ENCODE results near the gene CPHXL. TPM values are rescaled to one million over a fixed set of nuclear protein-coding genes. Genes with fewer than 3 reads are reported as not detected.

The CPHXL gene
- total RNA-seq, 1 donor: not detected

- no peak overlapping the region for H3K4me3 ChIP-seq (ENCODE audit: low read depth, low read length)
- TF ChIP-seq, protein P1, sequence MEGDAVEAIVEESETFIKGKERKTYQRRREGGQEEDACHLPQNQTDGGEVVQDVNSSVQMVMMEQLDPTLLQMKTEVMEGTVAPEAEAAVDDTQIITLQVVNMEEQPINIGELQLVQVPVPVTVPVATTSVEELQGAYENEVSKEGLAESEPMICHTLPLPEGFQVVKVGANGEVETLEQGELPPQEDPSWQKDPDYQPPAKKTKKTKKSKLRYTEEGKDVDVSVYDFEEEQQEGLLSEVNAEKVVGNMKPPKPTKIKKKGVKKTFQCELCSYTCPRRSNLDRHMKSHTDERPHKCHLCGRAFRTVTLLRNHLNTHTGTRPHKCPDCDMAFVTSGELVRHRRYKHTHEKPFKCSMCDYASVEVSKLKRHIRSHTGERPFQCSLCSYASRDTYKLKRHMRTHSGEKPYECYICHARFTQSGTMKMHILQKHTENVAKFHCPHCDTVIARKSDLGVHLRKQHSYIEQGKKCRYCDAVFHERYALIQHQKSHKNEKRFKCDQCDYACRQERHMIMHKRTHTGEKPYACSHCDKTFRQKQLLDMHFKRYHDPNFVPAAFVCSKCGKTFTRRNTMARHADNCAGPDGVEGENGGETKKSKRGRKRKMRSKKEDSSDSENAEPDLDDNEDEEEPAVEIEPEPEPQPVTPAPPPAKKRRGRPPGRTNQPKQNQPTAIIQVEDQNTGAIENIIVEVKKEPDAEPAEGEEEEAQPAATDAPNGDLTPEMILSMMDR (IDR thresholded peaks at IDR 0.05; ENCODE audit: insufficient read depth, low read length): no peak
- DNase-seq (ENCODE audit: low read depth): no peak
These were observed 15.9 kb downstream of the CPHXL start for GRCh38 chr16:75710344-75710743.

DNA sequence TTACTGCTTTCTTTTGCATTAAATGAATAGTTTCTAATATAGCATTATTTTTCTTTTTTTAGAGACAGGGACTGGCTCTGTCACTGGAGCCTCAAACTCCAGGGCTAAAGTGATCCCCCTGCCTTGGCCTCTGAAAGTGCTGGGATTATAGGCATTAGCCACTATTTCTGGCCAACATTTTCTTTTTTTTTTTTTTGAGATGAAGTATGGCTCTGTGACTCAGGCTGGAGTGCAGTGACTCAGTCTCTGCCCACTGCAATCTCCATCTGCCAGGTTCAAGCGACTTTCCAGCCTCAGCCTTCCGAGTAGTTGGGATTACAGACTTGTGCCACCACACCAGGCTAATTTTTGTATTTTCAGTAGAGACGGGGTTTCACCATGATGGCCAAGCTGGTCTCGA is 23.0 kb downstream of the CPHXL start:
- DNase-seq (ENCODE audit: low read depth): peak; percentile 22
- no peak overlapping the region for H3K4me3 ChIP-seq (ENCODE audit: low read depth, low read length)
- TF ChIP-seq, protein P1 (IDR thresholded peaks at IDR 0.05; ENCODE audit: insufficient read depth, low read length): no peak

DNA sequence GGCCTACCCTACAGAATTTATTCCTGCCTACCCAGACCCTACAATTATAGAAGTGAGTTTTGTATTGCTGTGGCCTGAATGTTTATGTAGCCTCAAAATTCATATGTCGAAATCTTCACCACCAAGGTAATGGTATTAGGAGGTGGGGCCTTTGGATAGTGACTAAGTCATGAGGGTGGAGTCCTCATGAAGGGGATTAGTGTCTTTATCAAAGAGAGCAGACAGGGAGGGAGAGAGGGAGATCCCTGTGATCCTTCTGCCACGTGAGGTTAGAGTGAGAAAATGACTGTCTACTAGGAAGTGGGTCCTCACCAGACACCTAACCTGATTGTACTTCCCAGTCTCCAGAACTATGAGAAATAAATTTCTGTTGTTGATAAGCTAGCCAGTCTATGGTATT is 24.0 kb downstream of the CPHXL start:
- no peak overlapping the region for H3K4me3 ChIP-seq (ENCODE audit: low read depth, low read length)
- TF ChIP-seq, protein P1 (IDR thresholded peaks at IDR 0.05; ENCODE audit: insufficient read depth, low read length): no peak
- DNase-seq (ENCODE audit: low read depth): no peak

DNA sequence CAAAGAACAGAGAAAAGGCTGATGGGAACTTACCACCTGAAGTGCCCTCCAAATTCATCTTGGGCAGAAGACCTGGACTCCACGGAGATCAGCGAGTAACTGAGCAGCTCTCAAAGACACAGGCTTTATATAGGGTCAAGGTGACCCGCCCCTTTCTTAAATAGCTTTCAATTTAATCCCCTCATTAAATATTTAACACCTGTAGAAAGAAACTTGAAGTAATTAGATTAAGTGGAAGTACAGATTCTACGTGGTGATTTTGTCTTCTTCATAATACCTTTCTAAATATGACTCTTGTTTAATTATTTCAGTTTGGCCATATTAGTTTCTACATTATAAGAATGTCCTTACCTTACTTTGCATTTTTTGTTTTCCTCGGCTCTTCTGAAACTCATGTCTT is 24.9 kb downstream of the CPHXL start, which contains the start of gene DUXB:
Gene DUXB, minus strand, starts transcription at position 101 of the 400 bp plus-strand sequence. Its CDS starts 43 bp downstream, at position 58.
- no peak for DNase-seq (ENCODE audit: low read depth)
- TF ChIP-seq, protein P1 (IDR thresholded peaks at IDR 0.05; ENCODE audit: insufficient read depth, low read length): no peak

DNA sequence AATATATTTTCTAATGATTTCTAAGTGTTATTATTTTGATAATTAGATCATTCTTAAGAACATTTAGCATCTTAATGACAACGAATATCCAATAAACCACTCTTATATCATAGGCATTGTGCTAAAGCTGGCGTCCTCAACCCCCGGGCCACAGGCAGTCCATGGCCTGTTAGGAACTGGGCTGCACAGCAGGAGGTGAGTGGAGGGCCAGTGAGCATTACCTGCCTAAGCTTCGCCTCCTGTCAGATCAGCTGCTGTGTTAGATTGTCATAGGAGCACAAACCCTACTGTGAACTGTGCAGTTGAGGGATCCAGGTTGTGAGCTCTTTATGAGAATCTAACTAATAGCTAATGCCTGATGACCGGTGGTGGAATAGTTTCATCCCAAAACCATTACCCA is 28.7 kb downstream of the CPHXL start:
- TF ChIP-seq, protein P1 (IDR thresholded peaks at IDR 0.05; ENCODE audit: insufficient read depth, low read length): no peak
- no peak for DNase-seq (ENCODE audit: low read depth)
- H3K4me3 ChIP-seq (ENCODE audit: low read depth, low read length): no peak overlapping the region

More for the DNA sequence above, 24.9 kb downstream of the CPHXL start, which contains the start of gene DUXB:
- H3K4me3 ChIP-seq (ENCODE audit: low read depth, low read length): no peak within 1 kb of the TSS

- TF ChIP-seq, protein P1 (IDR thresholded peaks at IDR 0.05; ENCODE audit: insufficient read depth, low read length): peak; percentile 17
- H3K4me3 ChIP-seq (ENCODE audit: low read depth, low read length): no peak overlapping the region
- peak; percentile 7 for DNase-seq (ENCODE audit: low read depth)
These were observed 30.6 kb downstream of the CPHXL start for GRCh38 chr16:75695708-75696107.

- no peak overlapping the region for H3K4me3 ChIP-seq (ENCODE audit: low read depth, low read length)
- TF ChIP-seq, protein P1 (IDR thresholded peaks at IDR 0.05; ENCODE audit: insufficient read depth, low read length): no peak
- no peak for DNase-seq (ENCODE audit: low read depth)
These were observed 38.9 kb downstream of the CPHXL start for GRCh38 chr16:75687361-75687760.

All from fibroblast of the aortic adventitia (primary cell).